Measurements from ENCODE around the gene SLC23A2. TPM values are rescaled to one million over a fixed set of nuclear protein-coding genes. Genes with fewer than 3 reads are reported as not detected.
A peak's percentile ranks its signal among the peaks of the same experiment; 100 is the strongest.

The SLC23A2 gene
- total RNA-seq, 1 donor from 2014 or later = 19.2 TPM

DNA sequence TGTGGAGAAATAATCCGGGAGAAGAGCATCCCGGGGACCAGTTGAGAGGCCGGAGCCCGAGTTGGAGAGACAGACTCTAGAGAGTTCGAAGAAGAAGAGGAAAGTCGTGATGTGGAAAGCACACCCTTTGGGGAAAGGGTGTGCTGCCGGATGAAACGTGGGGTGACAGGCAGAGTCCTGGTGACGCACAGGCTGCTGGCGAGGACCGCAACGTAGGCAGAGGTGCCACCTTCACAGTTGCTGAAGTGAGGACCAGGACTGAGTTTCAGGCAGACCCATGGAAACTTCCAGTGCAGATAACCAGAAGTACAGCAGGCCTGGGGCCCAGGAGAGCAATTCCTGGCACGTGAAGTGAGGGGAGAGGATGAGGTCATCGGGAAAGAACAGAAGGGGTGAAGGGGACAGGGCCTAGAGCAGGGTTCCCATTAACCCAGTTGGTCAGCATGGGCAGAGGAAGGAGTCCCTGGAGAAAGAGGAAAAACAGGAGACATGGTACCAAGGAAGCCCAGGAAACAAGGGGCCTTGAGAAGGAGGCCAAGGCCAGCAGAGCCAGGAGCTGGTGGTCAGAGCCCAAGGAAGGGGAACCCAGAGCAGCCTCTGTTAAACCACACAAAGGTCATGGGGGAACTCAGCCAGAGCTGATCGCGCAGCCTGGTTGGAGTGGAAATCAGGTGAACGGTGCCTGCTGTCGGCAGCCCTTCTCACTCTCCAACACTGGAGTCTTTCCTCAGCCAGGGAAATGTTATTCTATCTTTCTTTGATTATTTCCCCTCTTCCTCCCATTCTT lies 195.5 kb downstream of the SLC23A2 start:
- H3K4me1 ChIP-seq = peaks cover 46% of the 10 kb centered on the region
- peaks cover 26% of the 10 kb centered on the region for H3K36me3 ChIP-seq
- DNase-seq (no peak), ATAC-seq (peak in 1 of 2 donors; percentile 39)
- no peaks in the 10 kb centered on the region for H3K9me3 ChIP-seq
- intact Hi-C loops (cut with DNase I) = no loop called here
- no peak overlapping the region for H3K27ac ChIP-seq
- no peak overlapping the region for H3K4me3 ChIP-seq
- no peak for TF ChIP-seq CTCF (IDR thresholded peaks at IDR 0.05)
- H3K27me3 ChIP-seq (ENCODE audit: low read depth) = no peaks in the 10 kb centered on the region

GRCh38 chr20:4802527-4802926 lies 198.8 kb downstream of the SLC23A2 start:
- no peak for TF ChIP-seq CTCF (IDR thresholded peaks at IDR 0.05)
- ATAC-seq = peak in 1 of 2 donors; percentile 52
- Histone ChIP-seq H3K27me3 (ENCODE audit: low read depth) (no peaks in the 10 kb centered on the region), H3K36me3 (peaks cover 51% of the 10 kb centered on the region), H3K4me1 (peaks cover 16% of the 10 kb centered on the region), H3K9me3 (no peaks in the 10 kb centered on the region), H3K27ac (no peak overlapping the region), H3K4me3 (no peak overlapping the region)
- DNase-seq = no peak
- intact Hi-C loops (cut with DNase I) = no loop called here

Other genes with a start within 250 kb of the SLC23A2 start
- 29.7 TPM for gene RASSF2, start 177.9 kb downstream of the SLC23A2 start, total RNA-seq
- gene TMEM230, start 111.6 kb upstream of the SLC23A2 start, total RNA-seq = 98.9 TPM
- gene PCNA, start 118.4 kb upstream of the SLC23A2 start, total RNA-seq = 48.1 TPM
- gene CDS2, start 125.5 kb upstream of the SLC23A2 start, total RNA-seq = 63.3 TPM

All from lower lobe of right lung (tissue), 2 donors.